ENCODE results near the gene TARBP2. TPM values are rescaled to one million over a fixed set of nuclear protein-coding genes. Genes with fewer than 3 reads are reported as not detected.

TARBP2 gene
- total RNA-seq, 2 experiments from 2014 or later: 45.9 to 49.1 TPM

DNA sequence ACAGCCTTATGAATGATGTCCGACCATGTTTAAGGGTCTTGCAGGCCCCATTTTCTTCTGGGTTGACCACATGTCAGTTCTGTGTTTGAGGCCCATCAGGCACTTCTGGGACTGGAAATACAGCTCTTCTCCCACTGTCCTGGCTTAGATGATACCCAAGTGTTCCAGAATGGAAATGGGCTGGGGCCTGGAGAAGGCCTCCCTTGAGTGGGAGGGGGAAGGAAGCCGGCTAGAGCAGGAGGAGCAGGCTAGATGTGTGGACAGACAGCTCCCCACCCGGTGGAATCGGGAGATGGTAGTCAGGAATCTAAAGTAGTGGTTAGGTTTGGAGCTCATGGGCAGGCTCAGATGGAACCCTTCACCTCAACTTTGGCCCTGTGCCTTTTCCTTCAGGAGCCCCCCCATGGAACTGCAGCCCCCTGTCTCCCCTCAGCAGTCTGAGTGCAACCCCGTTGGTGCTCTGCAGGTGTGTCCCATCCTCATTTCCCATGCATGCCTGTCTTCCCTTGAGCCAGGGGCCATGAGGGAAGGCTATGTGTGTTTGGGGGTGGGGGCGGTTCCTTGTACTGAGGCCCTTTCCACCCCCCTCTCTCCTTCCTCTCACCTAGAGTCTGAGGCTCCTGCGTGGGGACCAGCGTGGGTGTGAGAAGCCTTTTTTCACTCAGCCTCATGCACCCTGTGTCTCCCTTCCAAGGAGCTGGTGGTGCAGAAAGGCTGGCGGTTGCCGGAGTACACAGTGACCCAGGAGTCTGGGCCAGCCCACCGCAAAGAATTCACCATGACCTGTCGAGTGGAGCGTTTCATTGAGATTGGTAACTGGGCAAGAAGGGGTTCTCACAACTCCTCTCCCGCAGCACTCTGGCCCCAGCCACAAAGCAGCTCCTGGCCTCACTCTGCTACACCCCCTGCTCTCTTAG is 3.2 kb downstream of the TARBP2 start:
- Histone ChIP-seq H3K79me2 (ENCODE audit: insufficient read depth, low read depth, low read length) (peaks cover 13% of the 10 kb centered on the region), H4K20me1 (ENCODE audit: insufficient read depth, low read length) (no peaks in the 10 kb centered on the region), H3K4me1 (ENCODE audit: insufficient read depth, low read length, poor library complexity, severe bottlenecking) (peaks cover 26% of the 10 kb centered on the region), H2AFZ (ENCODE audit: low read length) (no peak overlapping the region), H3K27ac (ENCODE audit: low read depth, low read length, poor library complexity, severe bottlenecking) (no peak overlapping the region), H3K4me3 (ENCODE audit: low read depth, low read length, poor library complexity, severe bottlenecking) (no peak overlapping the region), H3K9me3 (ENCODE audit: low read length) (no peaks in the 10 kb centered on the region), H3K36me3 (ENCODE audit: insufficient read depth, low read length) (peaks cover 24% of the 10 kb centered on the region; the same call in 1 of the 2 replicates), H3K4me2 (ENCODE audit: low read length) (no peak overlapping the region), H3K9me2 (ENCODE audit: insufficient read depth, low read length) (no peaks in the 10 kb centered on the region)
- intact Hi-C loops (cut with micrococcal nuclease; ENCODE audit: unreplicated experiment): loop anchor here (10.0 kb wide), 1 partner anchor 299 kb away; the partner anchor contains the start of gene ITGB7
- no peak for DNase-seq (ENCODE audit: low spot score)
- ChIA-PET CTCF (ENCODE audit: unreplicated experiment) (interaction anchor here (0.7 to 0.8 kb wide), 2 partner anchors 22 to 175 kb away, joined by 3 read pairs; no protein-coding TSS in a partner anchor), POLR2A (interaction anchor here (0.7 to 1.0 kb wide), 3 partner anchors 54 to 830 kb away, joined by 3 to 4 read pairs (median 3); no protein-coding TSS in a partner anchor)
- TF ChIP-seq, protein P1, sequence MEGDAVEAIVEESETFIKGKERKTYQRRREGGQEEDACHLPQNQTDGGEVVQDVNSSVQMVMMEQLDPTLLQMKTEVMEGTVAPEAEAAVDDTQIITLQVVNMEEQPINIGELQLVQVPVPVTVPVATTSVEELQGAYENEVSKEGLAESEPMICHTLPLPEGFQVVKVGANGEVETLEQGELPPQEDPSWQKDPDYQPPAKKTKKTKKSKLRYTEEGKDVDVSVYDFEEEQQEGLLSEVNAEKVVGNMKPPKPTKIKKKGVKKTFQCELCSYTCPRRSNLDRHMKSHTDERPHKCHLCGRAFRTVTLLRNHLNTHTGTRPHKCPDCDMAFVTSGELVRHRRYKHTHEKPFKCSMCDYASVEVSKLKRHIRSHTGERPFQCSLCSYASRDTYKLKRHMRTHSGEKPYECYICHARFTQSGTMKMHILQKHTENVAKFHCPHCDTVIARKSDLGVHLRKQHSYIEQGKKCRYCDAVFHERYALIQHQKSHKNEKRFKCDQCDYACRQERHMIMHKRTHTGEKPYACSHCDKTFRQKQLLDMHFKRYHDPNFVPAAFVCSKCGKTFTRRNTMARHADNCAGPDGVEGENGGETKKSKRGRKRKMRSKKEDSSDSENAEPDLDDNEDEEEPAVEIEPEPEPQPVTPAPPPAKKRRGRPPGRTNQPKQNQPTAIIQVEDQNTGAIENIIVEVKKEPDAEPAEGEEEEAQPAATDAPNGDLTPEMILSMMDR (conservative IDR thresholded peaks at IDR 0.05; ENCODE audit: low read length): no peak
- no peak for TF ChIP-seq EZH2phosphoT487 (IDR thresholded peaks at IDR 0.05; ENCODE audit: borderline replicate concordance, low read depth, low read length)
- BruUV-seq (replicated peaks): no TSS peak

- H3K4me2 ChIP-seq (ENCODE audit: low read length): no peak overlapping the region
- no peak for DNase-seq (ENCODE audit: low spot score)
- TF ChIP-seq, protein P1 (conservative IDR thresholded peaks at IDR 0.05; ENCODE audit: low read length): no peak
- TF ChIP-seq EZH2phosphoT487 (IDR thresholded peaks at IDR 0.05; ENCODE audit: borderline replicate concordance, low read depth, low read length): no peak
- H2AFZ ChIP-seq (ENCODE audit: low read length): no peak overlapping the region
- H3K9me3 ChIP-seq (ENCODE audit: low read length): no peaks in the 10 kb centered on the region
- POLR2A ChIA-PET: interaction anchor here (0.7 kb wide), 1 partner anchor 129 kb away, joined by 3 read pairs; no protein-coding TSS in a partner anchor
- H4K20me1 ChIP-seq (ENCODE audit: insufficient read depth, low read length): no peaks in the 10 kb centered on the region
- BruUV-seq (replicated peaks): no TSS peak
- H3K79me2 ChIP-seq (ENCODE audit: insufficient read depth, low read depth, low read length): peaks cover 13% of the 10 kb centered on the region
- H3K36me3 ChIP-seq (ENCODE audit: insufficient read depth, low read length): peaks cover 24% of the 10 kb centered on the region; the same call in 1 of the 2 replicates
- H3K4me3 ChIP-seq (ENCODE audit: low read depth, low read length, poor library complexity, severe bottlenecking): no peak overlapping the region
- CTCF ChIA-PET (ENCODE audit: unreplicated experiment): interaction anchor here (0.7 kb wide), 1 partner anchor 176 kb away, joined by 3 read pairs; no protein-coding TSS in a partner anchor
- no peaks in the 10 kb centered on the region for H3K9me2 ChIP-seq (ENCODE audit: insufficient read depth, low read length)
- intact Hi-C loops (cut with micrococcal nuclease; ENCODE audit: unreplicated experiment): loop anchor here (5.0 to 10.0 kb wide), 2 partner anchors 83 to 300 kb away; partner anchors contain the start of genes AMHR2 and ITGB7
- H3K4me1 ChIP-seq (ENCODE audit: insufficient read depth, low read length, poor library complexity, severe bottlenecking): peaks cover 21% of the 10 kb centered on the region
- no peak overlapping the region for H3K27ac ChIP-seq (ENCODE audit: low read depth, low read length, poor library complexity, severe bottlenecking)
These were observed 4.0 kb downstream of the TARBP2 start for GRCh38 chr12:53505086-53505485.
